GM23338 (cell line): Measurements from ENCODE around the gene LBHD1. TPM values are rescaled to one million over a fixed set of nuclear protein-coding genes. Genes with fewer than 3 reads are reported as not detected.

ENCODE experiments used
- ATAC-seq: fragments of 200-7000 bp; cut with Tn5 transposase; 3 replicates; pipeline ENCODE4 v1.9.1; 2020
- DNase-seq: peaks from one replicate; pipeline ENCODE4 v3.0.0-alpha.2; 2015; ENCODE audit warnings: low spot score
- H2AFZ ChIP-seq: fragments of 200-600 bp; sonication (generic); 2 replicates; pipeline ENCODE4 v1.8.0; 2016; ENCODE audit warnings: antibody characterized with exemption, mild to moderate bottlenecking, moderate library complexity
- H3F3A ChIP-seq: fragments of 200-600 bp; sonication (generic); replicated peaks from 2 replicates; pipeline ENCODE4 v1.8.0; 2017; ENCODE audit warnings: antibody characterized with exemption, mixed run types, low read depth
- H3K27ac ChIP-seq: fragments of 200-600 bp; sonication (generic); 2 replicates; pipeline ENCODE4 v1.6.1; 2016; ENCODE audit warnings: low read depth
- H3K27me3 ChIP-seq: fragments of 200-600 bp; sonication (generic); 2 replicates; pipeline ENCODE4 v1.8.0; 2016; ENCODE audit warnings: mild to moderate bottlenecking, mixed run types, moderate library complexity; ENCODE audit not compliant: insufficient read depth
- H3K36me3 ChIP-seq: fragments of 200-600 bp; sonication (generic); 2 replicates; pipeline ENCODE4 v1.8.0; 2016; ENCODE audit warnings: mild to moderate bottlenecking; ENCODE audit not compliant: insufficient read depth
- H3K4me1 ChIP-seq: fragments of 200-600 bp; sonication (generic); 2 replicates; pipeline ENCODE4 v1.8.0; 2016; ENCODE audit warnings: mild to moderate bottlenecking, moderate library complexity; ENCODE audit not compliant: insufficient read depth
- H3K4me2 ChIP-seq: fragments of 200-600 bp; sonication (generic); 2 replicates; pipeline ENCODE4 v1.7.1; 2017; ENCODE audit warnings: mixed run types
- H3K4me3 ChIP-seq: fragments of 200-600 bp; sonication (generic); 2 replicates; pipeline ENCODE4 v1.6.1; 2016; ENCODE audit warnings: mixed run types
- H3K79me2 ChIP-seq: fragments of 200-600 bp; sonication (generic); replicated peaks from 2 replicates; pipeline ENCODE4 v1.8.0; 2017; ENCODE audit warnings: mild to moderate bottlenecking; ENCODE audit not compliant: insufficient read depth
- H3K9me2 ChIP-seq: fragments of 200-600 bp; sonication (generic); 2 replicates; pipeline ENCODE4 v1.8.0; 2017; ENCODE audit not compliant: insufficient read depth
- H4K20me1 ChIP-seq: fragments of 200-600 bp; sonication (generic); replicated peaks from 2 replicates; pipeline ENCODE4 v1.8.0; 2017; ENCODE audit warnings: mild to moderate bottlenecking; ENCODE audit not compliant: insufficient read depth
- H3K27ac Mint-ChIP-seq: 2 replicates; pipeline ENCODE4 v1.8.0; 2020; ENCODE audit warnings: inconsistent platforms, mild to moderate bottlenecking, moderate library complexity, mixed read lengths
- H3K27me3 Mint-ChIP-seq: 3 replicates; pipeline ENCODE4 v1.8.0; 2022; ENCODE audit warnings: low read depth, mild to moderate bottlenecking, moderate library complexity, mixed read lengths, inconsistent platforms; ENCODE audit not compliant: insufficient read depth, poor library complexity
- H3K36me3 Mint-ChIP-seq: 3 replicates; pipeline ENCODE4 v1.8.0; 2021; ENCODE audit warnings: low read depth, mild to moderate bottlenecking, inconsistent platforms, moderate library complexity, mixed read lengths
- H3K4me1 Mint-ChIP-seq: 3 replicates; pipeline ENCODE4 v1.8.0; 2020; ENCODE audit warnings: mild to moderate bottlenecking, inconsistent platforms, mixed read lengths
- H3K4me3 Mint-ChIP-seq: 3 replicates; pipeline ENCODE4 v1.8.0; 2021; ENCODE audit warnings: moderate library complexity, mild to moderate bottlenecking, inconsistent platforms, mixed read lengths
- H3K9me3 Mint-ChIP-seq: 3 replicates; pipeline ENCODE4 v1.8.0; 2020; ENCODE audit warnings: moderate library complexity, mild to moderate bottlenecking, inconsistent platforms, mixed read lengths
- CREB1 ChIP-seq: fragments of 250-450 bp; sonication (Bioruptor Pico); IDR thresholded peaks from 2 replicates; pipeline ENCODE4 v1.5.0; 2020; ENCODE audit warnings: low read depth, mild to moderate bottlenecking, moderate library complexity
- CTCF ChIP-seq, 2 experiments: fragments of 200-600 bp in 1 of 2; sonication (generic) in 1 of 2; conservative IDR thresholded peaks; 2 replicates each; pipeline versions ENCODE4 v1.5.1 to v1.6.1; 2016 to 2017; ENCODE audit warnings: antibody characterized with exemption in 2 of 2, low read depth in 2 of 2, mild to moderate bottlenecking in 2 of 2, moderate library complexity in 1 of 2
- EZH2 ChIP-seq: fragments of 200-600 bp; sonication (generic); IDR thresholded peaks from one replicate; pipeline ENCODE4 v1.8.0; 2017; ENCODE audit warnings: antibody characterized with exemption, mild to moderate bottlenecking, low read depth; ENCODE audit not compliant: unreplicated experiment
- EZH2phosphoT487 ChIP-seq: fragments of 200-600 bp; sonication (generic); IDR thresholded peaks from one replicate; pipeline ENCODE4 v1.8.1; 2018; ENCODE audit warnings: antibody characterized with exemption; ENCODE audit not compliant: unreplicated experiment
- JUNB ChIP-seq: IDR thresholded peaks from one replicate; pipeline ENCODE4 v1.6.1; 2016; ENCODE audit warnings: antibody characterized with exemption; ENCODE audit not compliant: unreplicated experiment
- POLR2AphosphoS5 ChIP-seq: IDR thresholded peaks from 2 replicates; pipeline ENCODE4 v1.6.1; 2016; ENCODE audit warnings: antibody characterized with exemption, low read depth
- STAT1 ChIP-seq: IDR thresholded peaks from one replicate; pipeline ENCODE4 v1.6.1; 2016; ENCODE audit warnings: antibody characterized with exemption; ENCODE audit not compliant: unreplicated experiment
- ZNF114 ChIP-seq: fragments of 250-450 bp; sonication (Bioruptor Pico); IDR thresholded peaks from 2 replicates; pipeline ENCODE4 v1.5.0; 2020; ENCODE audit warnings: mild to moderate bottlenecking, moderate library complexity
- ZNF331 ChIP-seq: fragments of 250-450 bp; sonication (Bioruptor Pico); IDR thresholded peaks from 2 replicates; pipeline ENCODE4 v1.5.0; 2020; ENCODE audit warnings: low read depth, mild to moderate bottlenecking, moderate library complexity
- ZNF462 ChIP-seq: fragments of 250-450 bp; sonication (Bioruptor Pico); IDR thresholded peaks from 2 replicates; pipeline ENCODE4 v1.5.0; 2020; ENCODE audit warnings: mild to moderate bottlenecking, moderate library complexity
- polyA plus RNA-seq: library from polyadenylated mRNA; unstranded; fragments of >200 nt; fragmentation: Nextera tagmentation; extraction: Ambion mirVana; gene quantifications from 2 replicates; pipeline ENCODE4 v1.2.1, GENCODE V29; 2016
- total RNA-seq: library from RNA; depleted of rRNA; stranded (reverse); fragments of >200 nt; shearing (Covaris generic); gene quantifications from 2 replicates; pipeline ENCODE4 v1.2.3, GENCODE V29; 2014
- TF ChIP-seq, protein P1 (sequence below): IDR thresholded peaks from one replicate; pipeline ENCODE4 v1.6.1; 2018; ENCODE audit warnings: antibody characterized with exemption; ENCODE audit not compliant: unreplicated experiment
- TF ChIP-seq, protein P2 (sequence below): IDR thresholded peaks from 2 replicates; pipeline ENCODE4 v1.6.1; 2016; ENCODE audit warnings: antibody characterized with exemption

The LBHD1 gene
- total and polyA plus RNA-seq, 2 experiments from 2014 or later, result 2.8 to 2.9 TPM

DNA sequence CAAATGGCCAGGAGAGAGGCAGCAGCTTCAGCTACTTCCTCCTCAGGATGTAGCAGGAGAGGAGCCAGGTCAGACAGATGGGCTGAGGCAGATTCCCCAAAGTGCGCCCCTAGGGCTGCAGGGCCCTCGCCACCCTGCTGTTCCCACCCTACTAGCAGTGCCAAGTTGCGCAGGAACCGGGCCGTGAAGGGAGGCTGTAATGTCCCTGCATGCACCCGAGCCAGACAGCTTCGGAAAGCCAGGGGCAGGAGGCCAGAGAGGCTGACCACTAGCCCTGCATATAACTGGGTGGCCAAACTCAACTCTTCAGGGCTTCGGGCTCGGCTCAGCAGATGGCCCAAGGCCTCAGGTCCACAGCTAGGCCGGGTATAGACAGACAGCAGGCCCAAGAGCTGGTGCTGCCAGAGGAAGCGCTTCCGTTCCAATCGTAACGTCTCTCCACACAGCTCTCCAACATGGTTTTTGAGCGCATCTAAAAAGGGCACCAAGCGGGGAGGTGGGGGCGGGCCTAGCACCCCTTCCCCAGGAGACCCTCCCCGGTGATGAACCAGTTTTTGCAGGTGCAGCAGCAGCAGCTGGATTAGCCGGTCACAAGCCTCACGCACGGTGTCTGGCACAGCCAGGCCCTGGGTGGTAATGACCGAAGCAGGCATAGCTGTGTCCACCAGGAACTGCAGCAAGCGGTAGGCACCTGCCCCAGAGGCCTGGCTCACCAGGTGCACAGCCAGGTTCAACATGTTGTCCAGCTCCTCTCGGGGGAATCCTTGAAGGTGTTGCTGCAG, 23.7 kb downstream of the LBHD1 start:
- no peaks in the 10 kb centered on the region for H3K9me2 ChIP-seq
- peaks cover 22% of the 10 kb centered on the region; the same call in 1 of the 2 replicates for H3F3A ChIP-seq
- no peak overlapping the region for H3K27ac ChIP-seq
- peaks cover 9% of the 10 kb centered on the region; the same call in 1 of the 2 replicates for H3K4me1 ChIP-seq
- ATAC-seq (no peak), DNase-seq (no peak)
- peaks cover 13% of the 10 kb centered on the region for H3K27me3 Mint-ChIP-seq
- peaks cover 18% of the 10 kb centered on the region for H3K4me1 Mint-ChIP-seq
- no peaks in the 10 kb centered on the region for H3K27me3 ChIP-seq
- no peak overlapping the region; the same call in 2 of the 3 replicates for H3K4me3 Mint-ChIP-seq
- peaks cover 2% of the 10 kb centered on the region; the same call in 1 of the 3 replicates for H3K9me3 Mint-ChIP-seq
- peaks cover 52% of the 10 kb centered on the region for H3K79me2 ChIP-seq
- peaks cover 10% of the 10 kb centered on the region; the same call in 1 of the 2 replicates for H3K36me3 ChIP-seq
- H3K36me3 Mint-ChIP-seq, result peaks cover 32% of the 10 kb centered on the region
- no peak overlapping the region for H3K4me2 ChIP-seq
- H3K4me3 ChIP-seq, result no peak overlapping the region
- TF ChIP-seq STAT1 (no peak), CREB1 (CRISPR knock-in tag) (no peak), ZNF114 (no peak), POLR2AphosphoS5 (no peak), EZH2 (no peak), JUNB (no peak), ZNF331 (CRISPR knock-in tag) (no peak), CTCF (conservative IDR thresholded peaks at IDR 0.05; ENCODE audit: low read depth in 2 of 2) (no peak), ZNF462 (CRISPR knock-in tag) (no peak), EZH2phosphoT487 (no peak)
- TF ChIP-seq, protein P1, sequence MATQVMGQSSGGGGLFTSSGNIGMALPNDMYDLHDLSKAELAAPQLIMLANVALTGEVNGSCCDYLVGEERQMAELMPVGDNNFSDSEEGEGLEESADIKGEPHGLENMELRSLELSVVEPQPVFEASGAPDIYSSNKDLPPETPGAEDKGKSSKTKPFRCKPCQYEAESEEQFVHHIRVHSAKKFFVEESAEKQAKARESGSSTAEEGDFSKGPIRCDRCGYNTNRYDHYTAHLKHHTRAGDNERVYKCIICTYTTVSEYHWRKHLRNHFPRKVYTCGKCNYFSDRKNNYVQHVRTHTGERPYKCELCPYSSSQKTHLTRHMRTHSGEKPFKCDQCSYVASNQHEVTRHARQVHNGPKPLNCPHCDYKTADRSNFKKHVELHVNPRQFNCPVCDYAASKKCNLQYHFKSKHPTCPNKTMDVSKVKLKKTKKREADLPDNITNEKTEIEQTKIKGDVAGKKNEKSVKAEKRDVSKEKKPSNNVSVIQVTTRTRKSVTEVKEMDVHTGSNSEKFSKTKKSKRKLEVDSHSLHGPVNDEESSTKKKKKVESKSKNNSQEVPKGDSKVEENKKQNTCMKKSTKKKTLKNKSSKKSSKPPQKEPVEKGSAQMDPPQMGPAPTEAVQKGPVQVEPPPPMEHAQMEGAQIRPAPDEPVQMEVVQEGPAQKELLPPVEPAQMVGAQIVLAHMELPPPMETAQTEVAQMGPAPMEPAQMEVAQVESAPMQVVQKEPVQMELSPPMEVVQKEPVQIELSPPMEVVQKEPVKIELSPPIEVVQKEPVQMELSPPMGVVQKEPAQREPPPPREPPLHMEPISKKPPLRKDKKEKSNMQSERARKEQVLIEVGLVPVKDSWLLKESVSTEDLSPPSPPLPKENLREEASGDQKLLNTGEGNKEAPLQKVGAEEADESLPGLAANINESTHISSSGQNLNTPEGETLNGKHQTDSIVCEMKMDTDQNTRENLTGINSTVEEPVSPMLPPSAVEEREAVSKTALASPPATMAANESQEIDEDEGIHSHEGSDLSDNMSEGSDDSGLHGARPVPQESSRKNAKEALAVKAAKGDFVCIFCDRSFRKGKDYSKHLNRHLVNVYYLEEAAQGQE, result no peak
- TF ChIP-seq, protein P2, sequence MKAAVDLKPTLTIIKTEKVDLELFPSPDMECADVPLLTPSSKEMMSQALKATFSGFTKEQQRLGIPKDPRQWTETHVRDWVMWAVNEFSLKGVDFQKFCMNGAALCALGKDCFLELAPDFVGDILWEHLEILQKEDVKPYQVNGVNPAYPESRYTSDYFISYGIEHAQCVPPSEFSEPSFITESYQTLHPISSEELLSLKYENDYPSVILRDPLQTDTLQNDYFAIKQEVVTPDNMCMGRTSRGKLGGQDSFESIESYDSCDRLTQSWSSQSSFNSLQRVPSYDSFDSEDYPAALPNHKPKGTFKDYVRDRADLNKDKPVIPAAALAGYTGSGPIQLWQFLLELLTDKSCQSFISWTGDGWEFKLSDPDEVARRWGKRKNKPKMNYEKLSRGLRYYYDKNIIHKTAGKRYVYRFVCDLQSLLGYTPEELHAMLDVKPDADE, result no peak
- H2AFZ ChIP-seq, result no peak overlapping the region
- H3K27ac Mint-ChIP-seq, result no peak overlapping the region
- H4K20me1 ChIP-seq, result peaks cover 13% of the 10 kb centered on the region
